Fibroblast of skin of left quadriceps (primary cell): ENCODE measurements around the gene TNS1.

Source experiments
- DNase-seq, 2 experiments: peaks; one replicate each; pipeline ENCODE4 v3.0.0-alpha.2; 2013; ENCODE audit warnings: low read depth in 2 of 2

TNS1 gene

GRCh38 chr2:217785544-217786045 lies 217.2 kb downstream of the TNS1 start:
- peak; percentile 21 to 26 for DNase-seq

- DNase-seq = no peak
These were observed 217.7 kb downstream of the TNS1 start for GRCh38 chr2:217784996-217785543.

- DNase-seq = no peak
These were observed 219.6 kb downstream of the TNS1 start for GRCh38 chr2:217783243-217783642.

- no peak for DNase-seq
These were observed 224.9 kb downstream of the TNS1 start for GRCh38 chr2:217777906-217778305.

- DNase-seq = no peak
These were observed 226.2 kb downstream of the TNS1 start for GRCh38 chr2:217776631-217777030.

GRCh38 chr2:217775920-217776503 lies 226.8 kb downstream of the TNS1 start:
- DNase-seq = no peak

- DNase-seq = no peak
These were observed 228.6 kb downstream of the TNS1 start for GRCh38 chr2:217774232-217774631.

GRCh38 chr2:217773539-217773938 lies 229.3 kb downstream of the TNS1 start:
- no peak for DNase-seq

GRCh38 chr2:217766356-217766755 lies 236.4 kb downstream of the TNS1 start:
- DNase-seq = no peak

GRCh38 chr2:217761645-217762277 lies 241.0 kb downstream of the TNS1 start:
- DNase-seq = no peak

- DNase-seq = no peak
These were observed 242.8 kb downstream of the TNS1 start for GRCh38 chr2:217759991-217760390.

- no peak for DNase-seq
These were observed 245.7 kb downstream of the TNS1 start for GRCh38 chr2:217757108-217757463.

- peak; percentile 33 to 38 for DNase-seq
These were observed 246.3 kb downstream of the TNS1 start for GRCh38 chr2:217756375-217757107.

- no peak for DNase-seq
These were observed 247.6 kb downstream of the TNS1 start for GRCh38 chr2:217755027-217755745.

- no peak for DNase-seq
These were observed 249.2 kb downstream of the TNS1 start for GRCh38 chr2:217753460-217754200.

- no peak for DNase-seq
These were observed 249.9 kb downstream of the TNS1 start for GRCh38 chr2:217752714-217753459.

GRCh38 chr2:217751952-217752351 lies 250.8 kb downstream of the TNS1 start:
- no peak for DNase-seq

- DNase-seq = no peak
These were observed 251.6 kb downstream of the TNS1 start for GRCh38 chr2:217751192-217751591.
